Vagina (tissue), 2 donors: ENCODE results near the gene HMHB1.
"Not testable (repeated sequence)": the region's sequence is repeated elsewhere in the genome, so short reads cannot be mapped to it uniquely, and the experiment has no call there.

Source experiments
- POLR2AphosphoS5 ChIP-seq, 2 donors: sonication (generic); formaldehyde crosslinking; IDR thresholded peaks; one replicate each; pipeline ENCODE4 v1.9.0; 2017; ENCODE audit warnings: antibody characterized with exemption in 2 of 2, mild to moderate bottlenecking in 2 of 2, low read depth in 1 of 2; ENCODE audit not compliant: insufficient read depth in 1 of 2
- TF ChIP-seq, protein P1 (sequence below), 3 experiments: fragments of 450-650 bp in 2 of 3; fragments of 200-600 bp in 1 of 3; sonication (generic) in 1 of 3; IDR thresholded peaks; one replicate each; pipeline ENCODE4 v1.5.1; 2017 to 2019; ENCODE audit warnings: antibody characterized with exemption in 3 of 3, mild to moderate bottlenecking in 2 of 3, moderate library complexity in 2 of 3

DNA sequence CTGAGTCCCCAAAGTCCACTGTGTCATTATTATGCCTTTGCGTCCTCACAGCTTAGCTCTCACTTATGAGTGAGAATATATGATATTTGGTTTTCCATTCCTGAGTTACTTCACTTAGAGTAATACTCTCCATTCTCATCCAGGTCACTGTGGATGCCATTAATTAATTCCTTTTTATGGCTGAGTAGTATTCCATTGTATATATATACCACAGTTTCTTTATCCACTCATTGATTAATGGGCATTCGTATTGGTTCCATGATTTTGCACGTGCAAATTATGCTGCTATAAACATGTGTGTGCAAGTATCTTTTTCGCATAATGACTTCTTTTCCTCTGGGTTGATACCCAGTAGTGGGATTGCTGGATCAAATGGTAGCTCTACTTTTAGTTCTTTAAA, 4.4 kb downstream of the HMHB1 start:
- TF ChIP-seq, protein P1, sequence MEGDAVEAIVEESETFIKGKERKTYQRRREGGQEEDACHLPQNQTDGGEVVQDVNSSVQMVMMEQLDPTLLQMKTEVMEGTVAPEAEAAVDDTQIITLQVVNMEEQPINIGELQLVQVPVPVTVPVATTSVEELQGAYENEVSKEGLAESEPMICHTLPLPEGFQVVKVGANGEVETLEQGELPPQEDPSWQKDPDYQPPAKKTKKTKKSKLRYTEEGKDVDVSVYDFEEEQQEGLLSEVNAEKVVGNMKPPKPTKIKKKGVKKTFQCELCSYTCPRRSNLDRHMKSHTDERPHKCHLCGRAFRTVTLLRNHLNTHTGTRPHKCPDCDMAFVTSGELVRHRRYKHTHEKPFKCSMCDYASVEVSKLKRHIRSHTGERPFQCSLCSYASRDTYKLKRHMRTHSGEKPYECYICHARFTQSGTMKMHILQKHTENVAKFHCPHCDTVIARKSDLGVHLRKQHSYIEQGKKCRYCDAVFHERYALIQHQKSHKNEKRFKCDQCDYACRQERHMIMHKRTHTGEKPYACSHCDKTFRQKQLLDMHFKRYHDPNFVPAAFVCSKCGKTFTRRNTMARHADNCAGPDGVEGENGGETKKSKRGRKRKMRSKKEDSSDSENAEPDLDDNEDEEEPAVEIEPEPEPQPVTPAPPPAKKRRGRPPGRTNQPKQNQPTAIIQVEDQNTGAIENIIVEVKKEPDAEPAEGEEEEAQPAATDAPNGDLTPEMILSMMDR (IDR thresholded peaks at IDR 0.05) = not testable (repeated sequence)
- TF ChIP-seq POLR2AphosphoS5 (IDR thresholded peaks at IDR 0.05; ENCODE audit: insufficient read depth in 1 of 2, low read depth in 1 of 2) = not testable (repeated sequence)
